Liver (tissue), 3 donors: ENCODE measurements around the gene DHPS.

Experiments
- CTCF ChIP-seq: fragments of 150-350 bp; IDR thresholded peaks from 2 replicates; pipeline ENCODE4 v1.5.1; 2017; ENCODE audit warnings: improper control_type of control experiment, low read depth, low read length; ENCODE audit not compliant: missing input control
- JUND ChIP-seq, 2 donors: IDR thresholded peaks; 2 replicates each; pipeline ENCODE4 v1.6.1; 2016; ENCODE audit warnings: antibody characterized with exemption in 2 of 2
- RAD21 ChIP-seq, 2 donors: IDR thresholded peaks; 2 replicates each; pipeline ENCODE4 v1.6.1; 2016; ENCODE audit warnings: antibody characterized with exemption in 2 of 2, mild to moderate bottlenecking in 2 of 2
- RXRA ChIP-seq, 2 donors: IDR thresholded peaks; 2 replicates each; pipeline ENCODE4 v1.6.1; 2017 to 2018; ENCODE audit warnings: antibody characterized with exemption in 2 of 2, mild to moderate bottlenecking in 1 of 2
- SP1 ChIP-seq: IDR thresholded peaks from 2 replicates; pipeline ENCODE4 v1.6.1; 2018; ENCODE audit warnings: antibody characterized with exemption, mild to moderate bottlenecking
- TF ChIP-seq, protein P1 (sequence below): IDR thresholded peaks from 2 replicates; pipeline ENCODE4 v1.6.1; 2016; ENCODE audit warnings: antibody characterized with exemption
- TF ChIP-seq, protein P2 (sequence below): IDR thresholded peaks from 2 replicates; pipeline ENCODE4 v1.6.1; 2016; ENCODE audit warnings: antibody characterized with exemption, mild to moderate bottlenecking
- donor health status: healthy.
- donor health status: healthy.

DNA sequence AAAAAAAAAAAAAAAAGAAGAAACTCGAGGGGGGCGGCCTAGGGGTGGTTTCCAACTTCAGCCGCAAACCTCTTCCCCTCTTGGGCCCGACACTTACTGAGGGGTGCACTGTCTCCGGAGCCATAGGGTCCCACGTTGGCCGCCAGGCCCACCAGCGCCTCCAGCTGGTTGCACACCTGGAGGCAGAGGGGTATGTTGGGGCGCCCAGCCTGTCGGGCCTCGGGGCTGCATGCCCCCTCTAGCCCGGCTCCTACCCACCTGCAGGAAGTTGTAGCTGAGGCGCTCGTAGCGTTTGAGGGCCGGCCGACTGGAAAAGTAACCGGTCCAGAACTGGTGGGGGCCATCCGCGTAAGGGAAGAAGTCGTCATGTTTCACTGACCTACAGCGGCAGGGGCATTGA is 23.7 kb downstream of the DHPS start:
- TF ChIP-seq, protein P1, sequence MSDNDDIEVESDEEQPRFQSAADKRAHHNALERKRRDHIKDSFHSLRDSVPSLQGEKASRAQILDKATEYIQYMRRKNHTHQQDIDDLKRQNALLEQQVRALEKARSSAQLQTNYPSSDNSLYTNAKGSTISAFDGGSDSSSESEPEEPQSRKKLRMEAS = no peak
- TF ChIP-seq, protein P2, sequence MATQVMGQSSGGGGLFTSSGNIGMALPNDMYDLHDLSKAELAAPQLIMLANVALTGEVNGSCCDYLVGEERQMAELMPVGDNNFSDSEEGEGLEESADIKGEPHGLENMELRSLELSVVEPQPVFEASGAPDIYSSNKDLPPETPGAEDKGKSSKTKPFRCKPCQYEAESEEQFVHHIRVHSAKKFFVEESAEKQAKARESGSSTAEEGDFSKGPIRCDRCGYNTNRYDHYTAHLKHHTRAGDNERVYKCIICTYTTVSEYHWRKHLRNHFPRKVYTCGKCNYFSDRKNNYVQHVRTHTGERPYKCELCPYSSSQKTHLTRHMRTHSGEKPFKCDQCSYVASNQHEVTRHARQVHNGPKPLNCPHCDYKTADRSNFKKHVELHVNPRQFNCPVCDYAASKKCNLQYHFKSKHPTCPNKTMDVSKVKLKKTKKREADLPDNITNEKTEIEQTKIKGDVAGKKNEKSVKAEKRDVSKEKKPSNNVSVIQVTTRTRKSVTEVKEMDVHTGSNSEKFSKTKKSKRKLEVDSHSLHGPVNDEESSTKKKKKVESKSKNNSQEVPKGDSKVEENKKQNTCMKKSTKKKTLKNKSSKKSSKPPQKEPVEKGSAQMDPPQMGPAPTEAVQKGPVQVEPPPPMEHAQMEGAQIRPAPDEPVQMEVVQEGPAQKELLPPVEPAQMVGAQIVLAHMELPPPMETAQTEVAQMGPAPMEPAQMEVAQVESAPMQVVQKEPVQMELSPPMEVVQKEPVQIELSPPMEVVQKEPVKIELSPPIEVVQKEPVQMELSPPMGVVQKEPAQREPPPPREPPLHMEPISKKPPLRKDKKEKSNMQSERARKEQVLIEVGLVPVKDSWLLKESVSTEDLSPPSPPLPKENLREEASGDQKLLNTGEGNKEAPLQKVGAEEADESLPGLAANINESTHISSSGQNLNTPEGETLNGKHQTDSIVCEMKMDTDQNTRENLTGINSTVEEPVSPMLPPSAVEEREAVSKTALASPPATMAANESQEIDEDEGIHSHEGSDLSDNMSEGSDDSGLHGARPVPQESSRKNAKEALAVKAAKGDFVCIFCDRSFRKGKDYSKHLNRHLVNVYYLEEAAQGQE = no peak
- TF ChIP-seq CTCF = no peak
- no peak for TF ChIP-seq SP1
- TF ChIP-seq RXRA (IDR thresholded peaks at IDR 0.05) = no peak
- no peak for TF ChIP-seq JUND (IDR thresholded peaks at IDR 0.05)
- no peak for TF ChIP-seq RAD21 (IDR thresholded peaks at IDR 0.05)
